ENCODE measurements around the gene DONSON. TPM values are rescaled to one million over a fixed set of nuclear protein-coding genes. Genes with fewer than 3 reads are reported as not detected.

The DONSON gene
- total and polyA plus RNA-seq, 2 of the 13 experiments (the other 11 are each of a cell fraction or from before 2014, with no cell fraction given): 35.4 to 63.6 TPM

DNA sequence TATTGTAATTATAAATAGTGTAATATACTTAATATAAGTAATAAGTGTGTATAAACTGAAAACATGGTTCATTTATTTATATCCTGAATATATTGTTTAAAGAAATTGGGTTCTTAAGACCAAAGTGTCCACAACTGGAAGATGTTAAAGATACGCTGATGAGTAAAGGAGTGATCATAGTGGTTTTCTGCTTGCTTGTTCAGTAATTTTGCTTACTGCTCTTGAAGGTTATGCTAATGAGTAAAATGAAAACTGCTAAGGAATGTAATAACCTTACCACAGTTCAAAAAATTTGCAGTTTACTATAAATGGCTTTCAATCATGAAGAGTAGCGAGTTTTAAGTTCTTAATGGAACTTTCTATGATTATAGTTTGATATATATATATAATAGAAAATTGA is 22.0 kb downstream of the DONSON start (continued):
- TF ChIP-seq HNRNPL (IDR thresholded peaks at IDR 0.05; ENCODE audit: low read depth, low read length) (no peak), ZNF335 (CRISPR knock-in tag; IDR thresholded peaks at IDR 0.05) (no peak), ATF7 (IDR thresholded peaks at IDR 0.05) (no peak), ATF7 (CRISPR knock-in tag; IDR thresholded peaks at IDR 0.05) (no peak)

DNA sequence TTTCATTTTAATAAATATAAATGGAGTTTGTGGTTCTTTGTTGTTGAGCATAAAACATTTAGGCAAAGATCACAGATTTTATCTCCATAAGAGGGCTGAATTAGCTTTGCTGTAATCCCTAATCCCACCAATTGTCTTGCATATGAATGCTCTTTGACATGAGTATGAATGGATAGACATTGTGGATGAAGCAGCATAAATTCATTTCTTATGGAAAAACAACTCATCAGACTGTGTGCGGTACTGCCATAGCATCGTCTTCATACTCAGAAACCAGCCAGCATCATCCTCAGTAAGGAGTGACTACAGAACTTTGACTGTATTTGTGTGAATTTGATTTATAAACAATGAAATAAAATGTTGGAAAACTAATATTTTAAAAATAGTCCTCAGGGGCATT is 26.1 kb downstream of the DONSON start:
- POLR2A ChIA-PET: no interaction called here
- Histone ChIP-seq H3K9ac (ENCODE audit: insufficient read depth, low read depth, low read length) (no peak overlapping the region), H3K79me2 (ENCODE audit: insufficient read depth, low read length) (peaks cover 25% of the 10 kb centered on the region)

DNA sequence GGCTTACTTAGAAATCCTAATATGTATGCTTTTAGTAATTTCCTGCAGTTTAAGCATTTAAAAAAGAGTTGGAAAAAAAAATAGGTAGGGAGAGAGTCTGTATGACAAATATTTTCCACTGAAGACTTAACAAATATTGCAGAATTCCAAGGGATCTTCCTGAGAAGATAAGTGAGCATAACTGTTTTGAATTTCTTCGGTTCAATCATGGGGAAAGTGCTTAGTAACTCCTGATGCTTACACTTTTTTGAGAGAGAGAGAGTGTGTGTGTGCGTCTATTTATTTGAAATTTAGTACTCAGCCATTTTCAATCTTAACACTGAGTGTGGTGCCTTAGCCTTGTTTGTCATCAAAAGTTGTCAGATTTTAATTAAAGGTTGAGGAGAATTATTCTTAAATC is 27.1 kb downstream of the DONSON start:
- Histone ChIP-seq H3K4me1 (ENCODE audit: insufficient read depth, low read length) (no peaks in the 10 kb centered on the region), H3K27me3 (ENCODE audit: control insufficient read depth in 1 of 2, insufficient read depth in 2 of 2, low read length in 2 of 2) (no peaks in the 10 kb centered on the region; a peak in 1 of 5 replicates), H2AFZ (ENCODE audit: low read length) (no peak overlapping the region), H3K4me3 (replicated peaks in 1 of 3; ENCODE audit: insufficient read depth in 1 of 3, low read depth in 2 of 3, low read length in 3 of 3) (no peak overlapping the region), H3K9me3 (ENCODE audit: low read length) (no peaks in the 10 kb centered on the region), H3K9ac (ENCODE audit: insufficient read depth, low read depth, low read length) (no peak overlapping the region), H4K20me1 (ENCODE audit: insufficient read depth, low read length) (peaks cover 29% of the 10 kb centered on the region), H3K79me2 (ENCODE audit: insufficient read depth, low read length) (peaks cover 34% of the 10 kb centered on the region), H3K36me3 (replicated peaks in 1 of 2; ENCODE audit: control insufficient read depth in 1 of 2, insufficient read depth in 2 of 2, low read length in 2 of 2) (peaks cover 13 to 59% of the 10 kb centered on the region in 2 experiments), H3K4me2 (ENCODE audit: low read depth, low read length) (no peak overlapping the region), H3K27ac (ENCODE audit: extremely low read length, insufficient read depth, low read length) (no peak overlapping the region)
- POLR2A ChIA-PET: interaction anchor here (0.9 to 1.0 kb wide), 2 partner anchors 11 to 18 kb away, joined by 3 read pairs; no protein-coding TSS in a partner anchor
- DNase-seq (ENCODE audit: low spot score): no peak
- no peak for FAIRE-seq
- 93% methylated on average over 2 of the region's 2 CpGs for WGBS (ENCODE audit: low lambda C conversion rate)
- intact Hi-C loops (cut with micrococcal nuclease; ENCODE audit: unreplicated experiment) (no loop called here), in situ Hi-C loops (cut with HindIII; ENCODE audit: extremely low pct_ligation_motif_present, low pct_unique_long_range_greater_than_20kb) (no loop called here)
- TF ChIP-seq POLR2AphosphoS2 (IDR thresholded peaks at IDR 0.05; ENCODE audit: low read depth, low read length): 0 out of 2 replicates have a peak, but pooled peaks have one; percentile 20
- TF ChIP-seq RFX1 (IDR thresholded peaks at IDR 0.05): no peak
- no peak for TF ChIP-seq ADNP (CRISPR knock-in tag; IDR thresholded peaks at IDR 0.05)
- TF ChIP-seq, protein P1, sequence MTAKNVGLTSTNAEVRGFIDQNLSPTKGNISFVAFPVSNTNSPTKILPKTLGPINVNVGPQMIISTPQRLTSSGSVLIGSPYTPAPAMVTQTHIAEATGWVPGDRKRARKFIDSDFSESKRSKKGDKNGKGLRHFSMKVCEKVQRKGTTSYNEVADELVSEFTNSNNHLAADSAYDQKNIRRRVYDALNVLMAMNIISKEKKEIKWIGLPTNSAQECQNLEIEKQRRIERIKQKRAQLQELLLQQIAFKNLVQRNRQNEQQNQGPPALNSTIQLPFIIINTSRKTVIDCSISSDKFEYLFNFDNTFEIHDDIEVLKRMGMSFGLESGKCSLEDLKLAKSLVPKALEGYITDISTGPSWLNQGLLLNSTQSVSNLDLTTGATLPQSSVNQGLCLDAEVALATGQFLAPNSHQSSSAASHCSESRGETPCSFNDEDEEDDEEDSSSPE (CRISPR knock-in tag; IDR thresholded peaks at IDR 0.05): no peak
- TF ChIP-seq SMYD3 (CRISPR knock-in tag; IDR thresholded peaks at IDR 0.05): no peak
- no peak for TF ChIP-seq NONO (IDR thresholded peaks at IDR 0.05)
- TF ChIP-seq NONO (CRISPR knock-in tag; conservative IDR thresholded peaks at IDR 0.05): no peak
- BruUV-seq (replicated peaks): no TSS peak
- ATAC-seq: no peak
- CTCF ChIA-PET (ENCODE audit: low intra/inter-chr PET ratio, low total read pairs): no interaction called here

More for the DNA sequence above, 26.1 kb downstream of the DONSON start:
- H2AFZ ChIP-seq (ENCODE audit: low read length): no peak overlapping the region
- TF ChIP-seq, protein P2, sequence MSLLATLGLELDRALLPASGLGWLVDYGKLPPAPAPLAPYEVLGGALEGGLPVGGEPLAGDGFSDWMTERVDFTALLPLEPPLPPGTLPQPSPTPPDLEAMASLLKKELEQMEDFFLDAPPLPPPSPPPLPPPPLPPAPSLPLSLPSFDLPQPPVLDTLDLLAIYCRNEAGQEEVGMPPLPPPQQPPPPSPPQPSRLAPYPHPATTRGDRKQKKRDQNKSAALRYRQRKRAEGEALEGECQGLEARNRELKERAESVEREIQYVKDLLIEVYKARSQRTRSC (CRISPR knock-in tag; IDR thresholded peaks at IDR 0.05; ENCODE audit: low read depth): no peak
- TF ChIP-seq AGO2 (optimal IDR thresholded peaks at IDR 0.05; ENCODE audit: low read depth, low read length) (peak; percentile 49), RBM22 (optimal IDR thresholded peaks at IDR 0.05; ENCODE audit: low read length) (peak; percentile 58)
- H3K4me1 ChIP-seq (ENCODE audit: insufficient read depth, low read length): no peaks in the 10 kb centered on the region
- in situ Hi-C loops (cut with HindIII; ENCODE audit: extremely low pct_ligation_motif_present, low pct_unique_long_range_greater_than_20kb): no loop called here
- H3K27ac ChIP-seq (ENCODE audit: extremely low read length, insufficient read depth, low read length): no peak overlapping the region
- H4K20me1 ChIP-seq (ENCODE audit: insufficient read depth, low read length): peaks cover 19% of the 10 kb centered on the region
- ATAC-seq: no peak
- DNase-seq (ENCODE audit: low spot score): no peak
- 100% methylated on average over 2 of the region's 2 CpGs for WGBS (ENCODE audit: low lambda C conversion rate)
- no peak overlapping the region for H3K4me3 ChIP-seq (replicated peaks in 1 of 3; ENCODE audit: insufficient read depth in 1 of 3, low read depth in 2 of 3, low read length in 3 of 3)
- H3K27me3 ChIP-seq (ENCODE audit: control insufficient read depth in 1 of 2, insufficient read depth in 2 of 2, low read length in 2 of 2): no peaks in the 10 kb centered on the region; a peak in 1 of 5 replicates
- CTCF ChIA-PET (ENCODE audit: low intra/inter-chr PET ratio, low total read pairs): no interaction called here
- intact Hi-C loops (cut with micrococcal nuclease; ENCODE audit: unreplicated experiment): no loop called here
- FAIRE-seq: no peak
- H3K4me2 ChIP-seq (ENCODE audit: low read depth, low read length): no peak overlapping the region
- peaks cover 11 to 51% of the 10 kb centered on the region in 2 experiments for H3K36me3 ChIP-seq (replicated peaks in 1 of 2; ENCODE audit: control insufficient read depth in 1 of 2, insufficient read depth in 2 of 2, low read length in 2 of 2)
- H3K9me3 ChIP-seq (ENCODE audit: low read length): no peaks in the 10 kb centered on the region
- BruUV-seq (replicated peaks): no TSS peak
